GM12872 (cell line): ENCODE data around the gene NOXO1.

ENCODE experiments used
- TF ChIP-seq, protein P1 (sequence below): IDR thresholded peaks from 3 replicates; pipeline ENCODE4 v1.5.1; 2011; ENCODE audit warnings: low read depth, mild to moderate bottlenecking, low read length, moderate library complexity; ENCODE audit not compliant: insufficient read depth

NOXO1 gene

GRCh38 chr16:1942810-1943726, 38.2 kb downstream of the NOXO1 start, which contains the start of gene MSRB1:
MSRB1 (minus strand) TSS chr16:1943199; CDS start chr16:1943156, 43 bp downstream.
- TF ChIP-seq, protein P1, sequence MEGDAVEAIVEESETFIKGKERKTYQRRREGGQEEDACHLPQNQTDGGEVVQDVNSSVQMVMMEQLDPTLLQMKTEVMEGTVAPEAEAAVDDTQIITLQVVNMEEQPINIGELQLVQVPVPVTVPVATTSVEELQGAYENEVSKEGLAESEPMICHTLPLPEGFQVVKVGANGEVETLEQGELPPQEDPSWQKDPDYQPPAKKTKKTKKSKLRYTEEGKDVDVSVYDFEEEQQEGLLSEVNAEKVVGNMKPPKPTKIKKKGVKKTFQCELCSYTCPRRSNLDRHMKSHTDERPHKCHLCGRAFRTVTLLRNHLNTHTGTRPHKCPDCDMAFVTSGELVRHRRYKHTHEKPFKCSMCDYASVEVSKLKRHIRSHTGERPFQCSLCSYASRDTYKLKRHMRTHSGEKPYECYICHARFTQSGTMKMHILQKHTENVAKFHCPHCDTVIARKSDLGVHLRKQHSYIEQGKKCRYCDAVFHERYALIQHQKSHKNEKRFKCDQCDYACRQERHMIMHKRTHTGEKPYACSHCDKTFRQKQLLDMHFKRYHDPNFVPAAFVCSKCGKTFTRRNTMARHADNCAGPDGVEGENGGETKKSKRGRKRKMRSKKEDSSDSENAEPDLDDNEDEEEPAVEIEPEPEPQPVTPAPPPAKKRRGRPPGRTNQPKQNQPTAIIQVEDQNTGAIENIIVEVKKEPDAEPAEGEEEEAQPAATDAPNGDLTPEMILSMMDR: no peak

DNA sequence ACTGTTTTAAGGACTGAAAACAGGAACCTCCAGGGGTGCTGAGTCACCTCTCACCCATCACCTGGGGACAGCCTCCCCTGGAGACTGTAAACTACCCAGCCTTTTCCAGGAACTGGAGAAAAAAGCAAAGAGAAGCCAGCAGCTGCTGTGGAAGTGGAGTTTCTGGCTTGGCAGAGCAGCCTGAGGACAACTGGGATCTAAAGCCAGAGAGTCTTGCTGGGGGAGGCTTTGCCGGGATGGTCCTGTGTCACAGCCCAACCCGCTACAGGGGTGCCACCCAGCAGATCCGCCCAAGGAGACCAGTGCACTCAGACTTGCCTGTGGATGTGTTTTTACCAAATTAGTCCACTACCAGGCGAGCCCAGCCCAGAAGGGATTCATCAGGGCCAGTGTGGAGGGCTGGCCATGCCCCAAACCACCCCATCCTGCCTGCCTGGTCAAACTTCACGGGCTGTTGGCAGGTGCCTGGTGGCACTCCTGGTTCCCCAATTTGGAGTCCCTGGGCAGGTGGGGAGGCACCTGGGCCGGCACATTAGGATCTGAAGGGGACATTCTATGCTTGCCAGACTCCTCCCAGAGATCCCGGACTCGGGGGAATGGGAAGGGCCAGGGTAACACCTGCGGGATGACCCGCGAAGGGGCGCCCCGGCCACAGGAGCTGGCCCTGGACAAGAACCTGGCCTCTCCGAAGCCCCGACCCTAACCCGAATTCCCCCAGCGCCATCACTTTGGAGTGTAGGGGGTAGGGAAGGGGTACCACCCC, 39.0 kb downstream of the NOXO1 start:
- TF ChIP-seq, protein P1: no peak

- TF ChIP-seq, protein P1: no peak
Measured at GRCh38 chr16:1941162-1942046, 39.9 kb downstream of the NOXO1 start.

GRCh38 chr16:1940273-1941161, 40.8 kb downstream of the NOXO1 start:
- TF ChIP-seq, protein P1: no peak

DNA sequence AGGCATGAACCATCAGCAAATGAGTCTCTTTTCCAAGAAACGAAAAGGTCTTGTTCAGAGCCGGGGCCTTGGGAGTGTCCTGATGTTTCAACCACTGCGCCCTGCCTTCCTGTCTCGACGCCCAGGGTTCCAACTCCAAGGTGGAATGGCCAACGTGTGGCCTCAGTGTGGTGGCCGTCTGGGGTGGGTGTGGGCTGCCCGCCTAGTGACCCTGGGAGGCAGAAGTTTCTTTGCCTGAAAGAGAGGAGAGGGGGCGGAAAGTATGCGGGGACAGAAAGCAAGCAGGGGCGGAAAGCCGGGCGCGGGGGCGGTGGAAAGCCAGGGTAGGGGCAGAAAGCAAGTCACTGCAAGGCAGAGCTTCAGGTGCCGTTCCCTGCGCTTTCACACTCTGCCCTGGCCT, 42.4 kb downstream of the NOXO1 start:
- TF ChIP-seq, protein P1: no peak

- TF ChIP-seq, protein P1: no peak
Measured at GRCh38 chr16:1938316-1938715, 43.0 kb downstream of the NOXO1 start.
